ENCODE measurements around the gene CAB39. TPM values are rescaled to one million over a fixed set of nuclear protein-coding genes. Genes with fewer than 3 reads are reported as not detected.

The CAB39 gene
- polyA plus RNA-seq, 1 of the 3 experiments (the other 2 are of a cell fraction): 15.7 TPM

GRCh38 chr2:230798769-230799399, 86.2 kb downstream of the CAB39 start:
- Histone ChIP-seq H3K9me3 (no peaks in the 10 kb centered on the region), H3K9me2 (no peaks in the 10 kb centered on the region), H3K36me3 (replicated peaks in 1 of 2; ENCODE audit: control insufficient read depth in 1 of 2, insufficient read depth in 2 of 2, low read length in 1 of 2) (peaks cover 18 to 19% of the 10 kb centered on the region in 2 experiments), H3K27me3 (ENCODE audit: insufficient read depth) (no peaks in the 10 kb centered on the region), H3K4me3 (ENCODE audit: low read depth in 2 of 2, low read length in 1 of 2) (no peak overlapping the region), H3K4me1 (ENCODE audit: control insufficient read depth in 1 of 2, insufficient read depth in 2 of 2, low read depth in 1 of 2, low read length in 1 of 2) (peaks cover 7 to 22% of the 10 kb centered on the region in 2 experiments), H3K27ac (ENCODE audit: low read depth in 2 of 2, low read length in 1 of 2) (no peak overlapping the region), H3K4me2 (no peak overlapping the region), H3K79me2 (ENCODE audit: insufficient read depth) (peaks cover 9% of the 10 kb centered on the region), H3K9ac (no peak overlapping the region), H2AFZ (ENCODE audit: low read depth) (no peak overlapping the region), H3F3A (replicated peaks; ENCODE audit: insufficient read depth) (peaks cover 23% of the 10 kb centered on the region), H4K20me1 (ENCODE audit: insufficient read depth) (peaks cover 16% of the 10 kb centered on the region)
- CTCF ChIA-PET: interaction anchor here (0.6 to 3.9 kb wide), 47 partner anchors 10 to 863 kb away, joined by 3 to 41 read pairs (median 4); partner anchors contain the start of gene CAB39
- TF ChIP-seq SMC3 (IDR thresholded peaks at IDR 0.05; ENCODE audit: low read depth, low read length) (peak; percentile 60), IRF3 (IDR thresholded peaks at IDR 0.05; ENCODE audit: low read depth, low read length) (no peak), FOXJ3 (CRISPR knock-in tag; IDR thresholded peaks at IDR 0.05) (no peak), NFIC (IDR thresholded peaks at IDR 0.05; ENCODE audit: borderline replicate concordance) (no peak), CTCF (IDR thresholded peaks at IDR 0.05) (peak; percentile 73), ZBTB33 (IDR thresholded peaks at IDR 0.05; ENCODE audit: borderline replicate concordance, low read depth) (no peak), RAD21 (IDR thresholded peaks at IDR 0.05; ENCODE audit: low read length) (peak; percentile 78)
- peak; percentile 41 for DNase-seq
- POLR2A ChIA-PET: no interaction called here
- WGBS (ENCODE audit: low lambda C conversion rate): 36% methylated on average over 4 of the region's 4 CpGs

GRCh38 chr2:230805353-230806017, 92.8 kb downstream of the CAB39 start:
- H3K9me2 ChIP-seq: no peaks in the 10 kb centered on the region
- H4K20me1 ChIP-seq (ENCODE audit: insufficient read depth): no peaks in the 10 kb centered on the region
- H3K9ac ChIP-seq: no peak overlapping the region
- peaks cover 11 to 16% of the 10 kb centered on the region in 2 experiments for H3K36me3 ChIP-seq (replicated peaks in 1 of 2; ENCODE audit: control insufficient read depth in 1 of 2, insufficient read depth in 2 of 2, low read length in 1 of 2)
- H3K4me1 ChIP-seq (ENCODE audit: control insufficient read depth in 1 of 2, insufficient read depth in 2 of 2, low read depth in 1 of 2, low read length in 1 of 2): no peaks in the 10 kb centered on the region
- CTCF ChIA-PET: interaction anchor here (1.0 to 1.9 kb wide), 4 partner anchors 9 to 182 kb away, joined by 3 to 8 read pairs (median 3); partner anchors contain the start of gene ITM2C
- no peaks in the 10 kb centered on the region for H3K27me3 ChIP-seq (ENCODE audit: insufficient read depth)
- H3K4me2 ChIP-seq: no peak overlapping the region
- 93% methylated on average over 5 of the region's 5 CpGs for WGBS (ENCODE audit: low lambda C conversion rate)
- H3K27ac ChIP-seq (ENCODE audit: low read depth in 2 of 2, low read length in 1 of 2): no peak overlapping the region
- no peaks in the 10 kb centered on the region; the same call in 1 of the 2 replicates for H3K79me2 ChIP-seq (ENCODE audit: insufficient read depth)
- POLR2A ChIA-PET: no interaction called here
- H3K4me3 ChIP-seq (ENCODE audit: low read depth in 2 of 2, low read length in 1 of 2): no peak overlapping the region
- H2AFZ ChIP-seq (ENCODE audit: low read depth): no peak overlapping the region
- no peak for DNase-seq
- no peaks in the 10 kb centered on the region for H3K9me3 ChIP-seq
- H3F3A ChIP-seq (replicated peaks; ENCODE audit: insufficient read depth): peaks cover 2% of the 10 kb centered on the region
- TF ChIP-seq NFIC (IDR thresholded peaks at IDR 0.05; ENCODE audit: borderline replicate concordance) (no peak), FOSL2 (IDR thresholded peaks at IDR 0.05; ENCODE audit: borderline replicate concordance, low read depth) (no peak), RCOR1 (IDR thresholded peaks at IDR 0.05; ENCODE audit: low read length) (no peak), MXI1 (IDR thresholded peaks at IDR 0.05; ENCODE audit: low read depth, low read length) (no peak), SIN3A (IDR thresholded peaks at IDR 0.05; ENCODE audit: borderline replicate concordance, low read depth, low read length) (no peak), CHD2 (IDR thresholded peaks at IDR 0.05; ENCODE audit: low read length, partially characterized antibody) (no peak), RXRA (IDR thresholded peaks at IDR 0.05; ENCODE audit: borderline replicate concordance, low read depth) (no peak), RFX5 (IDR thresholded peaks at IDR 0.05; ENCODE audit: low read length) (no peak), GATA2 (CRISPR knock-in tag; IDR thresholded peaks at IDR 0.05) (no peak), ZBTB33 (IDR thresholded peaks at IDR 0.05; ENCODE audit: borderline replicate concordance, low read depth) (no peak), NRF1 (IDR thresholded peaks at IDR 0.05; ENCODE audit: low read depth, low read length) (no peak), PBX3 (IDR thresholded peaks at IDR 0.05) (no peak)

Data from SK-N-SH (cell line).